HG02938 (cell line): ENCODE results near the gene FETUB.
"Not testable (repeated sequence)": the region's sequence is repeated elsewhere in the genome, so short reads cannot be mapped to it uniquely, and the experiment has no call there.

Experiments used
- ATAC-seq: cut with Tn5 transposase; IDR thresholded peaks from one replicate; pipeline ENCODE4 v1.9.1; 2021; ENCODE audit warnings: mild to moderate bottlenecking, moderate library complexity; ENCODE audit not compliant: unreplicated experiment

The FETUB gene

DNA sequence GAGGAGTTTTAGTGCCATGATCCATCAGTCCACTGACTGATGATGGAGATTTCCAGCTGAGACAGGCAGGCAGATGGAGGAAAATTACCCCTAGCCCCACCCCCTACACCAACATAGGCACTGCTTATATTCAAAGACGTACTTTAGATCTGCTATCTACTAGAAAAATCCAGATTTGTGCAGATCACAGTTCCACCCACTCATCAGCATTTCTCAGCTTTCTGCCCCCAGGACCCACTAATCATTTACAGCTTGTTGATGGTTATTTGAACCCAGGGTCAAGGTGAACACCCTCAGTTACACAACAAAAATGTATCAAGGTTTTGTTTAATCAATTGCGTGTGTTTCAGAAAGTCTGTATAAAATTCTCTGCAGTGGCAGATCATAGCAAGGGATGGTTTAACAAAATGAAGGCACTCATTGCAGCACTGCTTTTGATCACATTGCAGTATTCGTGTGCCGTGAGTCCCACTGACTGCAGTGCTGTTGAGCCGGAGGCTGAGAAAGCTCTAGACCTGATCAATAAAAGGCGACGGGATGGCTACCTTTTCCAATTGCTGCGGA, 25.5 kb downstream of the FETUB start, which contains the start of gene HRG:
HRG (plus strand) TSS at position 390 of the 564 bp plus-strand sequence; CDS start at position 408, 18 bp downstream.
- ATAC-seq = no peak

DNA sequence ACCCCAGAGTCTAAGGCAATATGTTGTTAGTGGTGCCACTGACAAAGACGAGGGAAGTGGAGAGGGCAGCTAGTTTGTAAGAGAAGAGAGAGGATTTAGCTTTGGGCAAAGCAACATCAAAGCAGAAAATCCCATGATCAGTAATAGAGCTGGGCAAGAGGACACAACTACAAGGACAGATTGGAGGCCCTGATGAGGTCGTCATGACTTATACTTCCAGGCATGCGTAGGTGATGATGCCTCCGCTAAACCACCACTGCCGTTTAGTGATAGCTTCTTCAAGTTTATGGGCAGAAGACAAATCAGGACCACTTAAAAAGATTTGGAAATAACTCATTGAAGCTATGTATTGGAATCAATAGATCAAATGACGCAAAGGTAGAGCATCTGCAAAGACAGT, 28.2 kb downstream of the FETUB start:
- no peak for ATAC-seq

DNA sequence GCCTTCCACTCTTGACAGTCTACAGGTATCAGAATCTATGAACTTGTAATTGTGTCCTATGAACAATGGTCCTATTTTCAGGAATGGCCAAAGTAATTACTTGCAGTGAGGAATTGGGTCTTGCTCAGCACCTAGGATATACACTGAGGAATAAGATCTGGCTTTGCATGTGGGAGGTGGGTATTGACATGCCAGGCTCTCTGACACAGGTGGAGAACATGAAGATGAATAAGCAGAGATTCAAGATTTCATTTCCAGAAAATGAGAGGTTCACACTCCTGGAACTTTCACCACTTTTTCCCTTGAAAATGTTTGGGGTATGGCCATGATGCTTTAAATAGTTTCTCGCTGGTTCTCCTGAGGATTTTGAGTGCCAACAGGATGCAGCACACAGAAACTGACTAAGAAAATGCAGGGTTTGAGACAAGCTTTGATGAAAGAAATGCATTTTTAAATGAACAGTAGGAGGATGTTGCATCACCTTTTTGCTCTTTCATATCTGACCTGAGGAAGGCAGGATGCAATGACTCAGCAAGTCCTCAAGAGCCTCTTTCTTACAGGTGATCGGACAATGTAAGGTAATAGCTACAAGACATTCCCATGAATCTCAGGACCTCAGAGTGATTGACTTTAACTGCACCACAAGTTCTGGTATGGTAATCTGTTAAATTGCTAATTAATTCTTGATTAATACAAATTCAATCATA, 29.3 kb downstream of the FETUB start:
- ATAC-seq = no peak

DNA sequence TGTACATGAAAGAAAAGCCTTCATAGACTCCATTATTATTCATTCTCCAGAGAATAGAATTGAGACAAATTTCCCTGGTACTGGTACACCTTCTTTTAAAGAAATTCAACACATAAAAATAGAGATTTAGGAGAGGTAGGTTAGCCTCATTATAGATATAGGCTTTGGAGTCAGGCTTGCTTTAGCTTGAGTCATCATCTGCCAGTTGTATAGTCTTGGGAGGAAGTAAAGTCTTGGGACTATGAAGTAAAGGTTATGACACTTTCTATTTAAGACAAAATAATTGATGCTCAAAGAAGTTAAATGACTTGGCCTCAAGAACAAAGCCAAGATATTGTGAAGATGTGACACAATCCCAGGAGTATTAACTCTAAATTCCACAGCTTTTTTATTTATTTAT, 30.0 kb downstream of the FETUB start:
- no peak for ATAC-seq

DNA sequence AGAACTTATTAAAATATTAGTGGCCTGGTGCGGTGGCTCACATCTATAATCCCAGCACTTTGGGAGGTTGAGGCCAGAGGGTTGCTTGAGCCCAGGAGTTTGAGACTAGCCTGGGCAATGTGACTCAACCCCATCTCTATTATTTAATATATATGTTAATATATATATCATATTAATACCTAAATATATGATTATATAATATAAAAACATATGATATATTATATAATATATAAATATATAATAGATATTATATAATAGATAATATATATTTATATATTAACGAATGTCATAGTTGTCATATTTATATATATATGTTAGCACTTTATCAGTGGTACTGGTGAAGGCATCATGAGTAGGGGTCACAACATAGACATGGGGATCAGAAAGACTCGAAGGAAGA, 30.9 kb downstream of the FETUB start:
- ATAC-seq = no peak

DNA sequence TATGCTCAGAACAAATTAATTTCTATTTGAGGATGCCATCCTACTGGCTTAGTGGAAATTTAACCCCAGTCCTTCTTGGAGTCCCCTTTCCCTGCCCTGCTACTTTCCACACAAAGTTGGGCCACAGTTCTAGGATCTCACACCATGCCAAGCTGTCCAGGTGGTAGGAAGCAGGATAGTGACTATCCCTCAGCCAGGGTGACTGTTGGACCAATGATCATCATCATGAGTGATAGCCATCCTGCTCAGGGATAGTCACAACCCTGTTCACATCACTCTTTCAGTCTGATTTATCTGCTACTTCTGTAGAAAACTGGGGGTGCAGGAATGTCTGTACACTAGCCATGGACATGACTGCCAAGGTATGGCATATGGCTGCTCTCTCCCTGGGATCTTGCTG, 38.4 kb downstream of the FETUB start:
- ATAC-seq = no peak

DNA sequence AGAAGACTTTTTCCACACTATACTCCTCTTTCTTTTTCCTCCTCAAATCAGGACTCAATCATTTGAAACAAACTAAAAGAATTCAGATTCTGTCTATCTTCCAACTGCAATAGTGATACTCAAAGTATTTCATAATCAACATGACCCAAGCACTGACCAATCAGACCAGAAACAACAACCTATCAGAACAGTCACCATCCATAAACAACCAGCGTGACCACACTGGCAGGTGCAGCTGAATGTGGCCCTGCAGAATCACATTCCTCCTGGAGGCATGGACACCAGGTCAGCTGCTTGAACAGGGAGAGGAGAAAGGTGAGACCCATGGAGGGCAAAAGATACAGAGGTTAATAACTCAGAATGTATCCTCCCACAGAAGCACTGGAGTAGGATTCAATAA, 39.0 kb downstream of the FETUB start:
- ATAC-seq = no peak

DNA sequence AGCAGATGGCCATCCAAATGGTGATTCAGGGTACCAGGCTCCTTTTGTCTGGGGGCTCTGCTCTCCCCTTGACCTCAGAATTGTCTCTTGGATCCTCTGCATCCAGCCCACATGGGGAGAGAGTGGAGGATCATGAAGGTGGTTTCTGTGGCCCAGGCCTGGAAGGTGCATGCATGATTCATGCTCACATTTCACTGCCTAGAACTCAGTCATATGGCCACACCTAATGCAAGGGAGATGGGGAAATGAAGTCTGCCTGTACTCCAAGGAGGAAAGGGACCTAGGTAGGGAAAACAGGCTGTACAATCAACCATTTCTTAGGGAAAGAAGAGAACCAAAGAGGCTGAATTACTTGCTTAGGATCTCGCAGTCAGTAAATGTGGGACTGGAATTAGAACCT, 40.7 kb downstream of the FETUB start:
- ATAC-seq = no peak

DNA sequence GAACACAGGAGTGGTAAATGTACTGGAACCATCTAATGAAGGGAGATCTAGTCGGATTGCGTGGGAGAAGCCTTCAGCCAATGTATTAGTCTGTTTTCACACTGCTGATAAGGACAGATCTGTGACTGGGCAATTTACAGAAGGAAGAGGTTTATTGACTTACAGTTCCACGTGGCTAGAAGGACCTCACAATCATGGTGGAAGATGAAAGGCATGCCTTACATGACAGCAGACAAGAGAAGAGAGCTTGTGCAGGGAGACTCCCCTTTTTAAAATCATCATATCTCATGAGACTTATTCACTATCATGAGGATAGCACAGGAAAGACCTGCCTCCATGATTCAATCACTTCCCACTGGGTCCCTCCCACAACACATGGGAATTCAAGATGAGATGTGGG, 42.6 kb downstream of the FETUB start:
- ATAC-seq = no peak

DNA sequence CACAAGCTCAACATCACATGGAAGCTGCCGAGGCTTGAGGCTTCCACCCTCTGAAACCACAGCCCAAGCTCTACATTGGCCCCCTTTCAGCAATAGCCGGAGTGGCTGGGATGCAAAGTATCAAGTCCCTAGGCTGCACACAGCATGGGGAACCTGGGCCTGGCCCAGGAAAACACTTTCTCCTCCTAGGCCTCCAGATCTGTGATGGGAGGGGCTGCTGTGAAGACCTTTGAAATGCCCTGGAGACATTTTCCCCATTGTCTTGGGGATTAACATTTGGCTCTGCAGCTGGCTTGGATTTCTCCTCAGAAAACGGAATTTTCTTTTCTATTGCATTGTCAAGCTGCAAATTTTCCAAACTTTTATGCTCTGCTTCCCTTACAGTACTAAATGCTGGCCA, 43.8 kb downstream of the FETUB start:
- ATAC-seq = no peak

DNA sequence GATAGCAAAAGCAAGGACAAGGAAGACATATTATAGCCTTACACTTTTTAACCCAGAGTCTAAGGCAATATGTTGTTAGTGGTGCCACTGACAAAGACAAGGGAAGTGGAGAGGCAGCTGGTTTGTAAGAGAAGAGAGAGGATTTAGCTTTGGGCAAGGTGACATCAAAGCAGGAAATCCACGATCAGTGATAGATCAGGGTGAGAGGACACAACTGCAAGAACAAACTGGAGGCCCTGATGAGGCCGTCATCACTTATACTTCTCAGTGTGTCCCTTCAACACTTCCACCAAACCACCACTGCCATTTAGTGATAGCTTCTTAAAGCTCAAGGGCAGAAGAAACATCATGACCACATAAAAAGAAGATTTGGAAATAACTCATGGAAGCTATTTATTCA, 46.3 kb downstream of the FETUB start:
- ATAC-seq = not testable (repeated sequence)

DNA sequence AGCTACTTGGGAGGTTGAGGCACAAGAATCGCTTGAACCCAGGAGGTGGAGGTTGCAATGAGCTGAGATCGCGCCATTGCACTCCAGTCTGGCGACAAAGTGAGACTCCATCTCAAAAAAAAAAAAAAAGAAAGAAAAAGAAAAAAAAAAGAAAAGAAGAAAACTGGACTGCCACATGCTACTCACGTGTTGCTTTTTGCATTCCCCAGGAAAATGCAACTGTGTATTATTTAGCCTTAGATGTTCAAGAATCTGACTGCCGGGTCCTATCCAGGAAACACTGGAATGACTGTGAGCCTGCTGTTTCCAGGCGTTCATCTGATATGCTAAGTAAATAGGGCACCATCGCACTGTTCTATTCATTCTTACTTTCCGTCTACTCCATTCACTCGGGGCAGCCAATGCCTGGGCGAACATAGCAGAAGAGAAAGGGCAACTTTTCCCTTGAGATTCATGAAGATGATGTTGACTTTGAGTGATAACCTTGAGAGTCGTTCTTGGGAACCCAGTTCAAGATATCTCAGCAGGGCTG, 47.0 kb downstream of the FETUB start:
- no peak for ATAC-seq

DNA sequence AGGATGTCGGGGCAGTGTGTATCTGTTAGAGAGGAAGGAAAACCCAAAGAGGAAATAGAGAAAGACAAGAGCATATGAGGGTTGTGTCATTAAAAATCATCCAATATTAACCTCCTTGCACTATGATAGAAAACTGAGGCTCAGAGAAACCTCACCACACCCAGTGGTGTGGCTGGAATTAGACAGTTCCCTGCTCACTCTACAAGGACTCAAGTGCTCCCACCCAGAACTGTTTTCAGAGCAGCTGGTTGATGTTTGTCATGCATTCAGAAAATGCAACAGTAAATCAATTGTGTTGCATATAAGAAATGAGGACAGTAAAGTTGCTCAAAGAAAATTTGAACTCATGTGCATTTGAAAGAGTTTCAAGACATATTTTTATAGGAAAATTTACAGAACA, 50.1 kb downstream of the FETUB start:
- ATAC-seq = not testable (repeated sequence)

DNA sequence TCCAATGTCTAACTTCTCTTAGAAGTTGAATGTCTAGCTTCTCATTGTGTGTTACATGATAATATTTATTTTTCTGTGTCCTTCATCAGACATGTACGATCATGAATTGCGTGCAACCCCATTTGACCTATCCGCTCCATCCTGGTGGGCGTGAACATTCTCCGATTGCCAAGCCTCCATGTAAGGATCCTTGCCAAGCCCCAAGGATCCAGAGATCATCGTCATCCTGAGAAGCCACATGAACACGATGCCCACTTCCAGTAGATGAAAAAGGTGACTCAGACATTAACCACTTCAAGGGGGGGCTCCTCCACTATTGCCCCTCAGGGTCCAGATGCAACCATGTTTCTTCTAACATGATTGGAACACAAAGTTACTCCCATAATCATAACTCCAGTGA, 51.5 kb downstream of the FETUB start:
- no peak for ATAC-seq

DNA sequence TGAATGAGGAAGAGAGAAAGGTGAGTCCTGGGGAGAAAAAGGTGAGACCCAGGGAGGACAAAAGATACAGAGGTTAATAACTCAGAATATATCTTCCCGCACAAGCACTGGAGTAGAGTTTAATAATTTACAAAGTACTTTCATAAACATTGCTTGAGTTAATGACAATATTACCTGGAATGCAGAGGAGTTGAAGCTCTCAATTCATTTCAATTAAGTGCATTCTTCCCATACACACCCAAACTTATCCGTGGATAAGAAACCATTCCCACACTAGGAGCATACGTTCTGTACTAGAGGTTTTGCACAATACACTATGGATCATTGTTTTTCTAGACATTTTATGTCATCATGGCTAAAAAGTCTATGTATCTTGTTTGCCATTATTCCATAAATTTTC, 53.6 kb downstream of the FETUB start:
- no peak for ATAC-seq

DNA sequence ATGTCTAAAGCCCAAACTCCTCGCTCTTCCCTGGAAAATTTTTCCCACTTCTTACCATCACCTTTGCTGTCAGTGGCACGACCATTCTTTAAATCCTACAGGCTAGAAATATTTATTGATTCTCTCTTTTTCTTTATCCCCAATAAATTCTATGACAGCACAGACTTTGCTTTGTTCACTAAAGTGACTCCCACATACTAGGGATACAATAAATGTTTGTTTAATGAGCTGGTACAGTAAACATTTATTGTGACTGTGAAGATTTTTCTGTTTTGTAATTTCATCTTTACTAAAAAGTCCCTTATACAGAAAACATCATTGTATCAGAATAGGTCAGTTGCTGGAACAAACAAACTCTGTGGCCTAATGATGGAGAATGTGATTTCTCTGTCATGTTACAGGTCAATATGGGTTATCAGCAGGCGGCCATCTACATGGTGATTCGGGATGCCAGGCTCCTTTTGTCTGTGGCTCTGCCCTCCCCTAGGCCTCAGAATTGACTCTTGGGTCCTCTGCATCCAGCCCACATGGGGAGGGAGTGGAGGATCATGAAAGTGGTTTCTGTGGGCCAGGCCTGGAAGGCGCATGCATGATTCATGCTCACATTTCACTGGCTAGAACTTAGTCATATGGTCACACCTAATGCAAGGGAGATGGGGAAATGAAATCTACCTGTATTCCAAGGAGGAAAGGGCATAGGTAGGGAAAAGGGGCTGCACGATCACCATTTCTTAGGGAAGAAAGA, 54.3 kb downstream of the FETUB start:
- no peak for ATAC-seq

DNA sequence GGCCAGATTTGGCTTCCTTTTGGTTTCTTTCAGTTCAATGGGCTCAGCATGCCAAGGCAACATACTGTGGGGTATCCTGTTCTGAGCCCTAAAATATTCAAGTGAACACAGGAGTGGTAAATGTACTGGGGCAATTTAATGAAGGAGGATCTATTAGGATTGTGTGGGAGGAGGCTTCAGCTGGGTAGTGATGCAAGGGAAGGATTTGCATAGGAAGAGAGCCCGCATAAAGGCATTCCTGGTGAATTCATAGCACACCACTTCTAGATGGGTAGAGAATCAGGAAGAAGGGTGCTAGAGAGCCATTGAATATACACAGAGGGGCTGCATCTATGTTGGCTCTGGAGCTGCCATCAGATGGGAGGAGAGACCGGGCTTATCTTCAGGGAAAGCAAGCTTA, 56.3 kb downstream of the FETUB start:
- no peak for ATAC-seq

DNA sequence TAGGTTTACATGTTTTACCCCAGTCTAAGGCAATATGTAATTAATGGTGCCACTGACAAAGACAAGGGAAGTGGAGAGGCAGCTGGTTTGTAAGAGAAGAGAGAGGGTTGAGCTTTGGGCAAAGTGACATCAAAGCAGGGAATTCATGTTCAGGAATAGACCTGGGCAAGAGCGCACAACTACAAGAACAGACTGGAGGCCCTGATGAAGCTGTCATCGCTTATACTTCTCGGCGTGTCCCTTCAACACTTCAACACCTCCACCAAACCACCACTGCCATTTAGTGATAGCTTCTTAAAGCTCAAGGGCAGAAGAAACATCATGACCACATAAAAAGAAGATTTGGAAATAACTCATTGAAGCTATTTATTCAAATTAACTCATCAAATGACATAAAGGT, 57.3 kb downstream of the FETUB start:
- ATAC-seq = no peak

DNA sequence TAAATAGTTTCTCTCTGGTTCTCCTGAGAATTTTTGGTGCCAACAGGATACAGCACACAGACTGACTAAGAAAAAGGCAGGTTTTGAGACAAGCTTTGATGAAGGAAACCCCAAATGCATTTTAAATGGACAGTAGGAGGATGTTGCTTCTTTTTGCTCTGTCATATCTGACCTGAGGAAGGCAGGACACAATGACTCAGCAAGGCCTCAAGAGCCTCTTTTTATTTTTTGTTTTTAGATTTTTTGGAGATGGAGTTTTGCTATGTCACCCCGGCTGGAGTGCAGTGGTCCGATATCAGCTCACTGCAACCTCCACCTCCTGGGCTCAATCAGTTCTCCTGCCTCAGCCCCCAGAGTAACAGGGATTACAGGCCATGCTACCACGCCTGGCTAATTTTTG, 60.1 kb downstream of the FETUB start:
- no peak for ATAC-seq

DNA sequence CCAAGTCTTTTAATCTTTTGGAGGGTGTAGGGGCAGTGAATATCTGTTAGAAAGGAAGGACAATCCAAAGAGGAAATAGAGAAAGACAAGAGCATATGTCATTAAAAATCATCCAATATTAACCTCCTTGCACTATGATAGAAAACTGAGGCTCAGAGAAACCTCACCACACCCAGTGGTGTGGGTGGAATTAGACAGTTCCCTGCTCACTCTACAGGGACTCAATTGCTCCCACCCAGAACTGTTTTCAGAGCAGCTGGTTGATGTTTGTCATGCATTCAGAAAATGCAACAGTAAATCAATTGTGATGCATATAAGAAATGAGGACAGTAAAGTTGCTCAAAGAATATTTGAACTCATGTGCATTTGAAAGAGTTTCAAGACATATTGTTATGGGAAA, 62.3 kb downstream of the FETUB start:
- ATAC-seq = not testable (repeated sequence)
